HG03354 (cell line): ENCODE data around the gene ATP9A.
"Not testable (repeated sequence)": the region's sequence is repeated elsewhere in the genome, so short reads cannot be mapped to it uniquely, and the experiment has no call there.

ENCODE experiments used
- ATAC-seq: cut with Tn5 transposase; IDR thresholded peaks from one replicate; pipeline ENCODE4 v1.9.1; 2021; ENCODE audit warnings: mild to moderate bottlenecking; ENCODE audit not compliant: unreplicated experiment, poor library complexity, severe bottlenecking

Gene ATP9A

DNA sequence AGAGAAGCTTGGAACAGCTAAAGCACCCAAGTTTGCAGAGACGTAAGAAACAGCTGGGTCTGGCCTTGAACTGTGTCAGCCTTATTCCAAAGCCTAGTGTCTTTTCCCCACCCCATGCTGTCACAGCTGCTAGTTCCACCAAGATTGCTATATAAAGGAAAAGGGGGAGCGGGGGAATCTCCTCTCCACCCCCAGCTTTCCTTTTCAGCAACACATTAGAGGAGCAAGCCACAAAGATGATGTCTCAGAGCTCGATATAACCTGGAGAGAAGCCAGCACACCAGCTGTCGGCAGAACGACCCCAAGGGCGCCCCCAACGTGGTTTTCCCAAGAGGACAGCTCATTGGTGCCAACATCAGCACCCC lies 36.5 kb downstream of the ATP9A start:
- no peak for ATAC-seq

DNA sequence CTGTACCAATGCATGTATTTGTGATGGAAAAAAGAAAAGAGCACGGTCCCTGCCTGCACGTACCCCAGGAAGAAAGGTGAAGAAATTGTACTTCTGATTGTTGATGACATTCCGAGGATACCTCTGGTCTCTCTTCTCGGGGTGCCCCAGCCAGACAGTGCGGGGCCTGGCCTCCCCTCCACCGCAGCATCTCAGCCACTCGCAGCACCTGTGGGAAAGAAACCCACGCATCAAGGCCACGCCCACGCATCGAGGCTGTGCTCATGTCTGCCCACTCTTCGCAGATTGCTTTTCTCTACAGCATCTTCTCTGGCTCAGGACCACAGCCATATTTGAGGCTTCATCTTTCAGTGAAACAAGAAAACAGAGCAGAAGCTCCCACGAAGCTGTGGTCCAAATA lies 38.4 kb downstream of the ATP9A start:
- no peak for ATAC-seq

DNA sequence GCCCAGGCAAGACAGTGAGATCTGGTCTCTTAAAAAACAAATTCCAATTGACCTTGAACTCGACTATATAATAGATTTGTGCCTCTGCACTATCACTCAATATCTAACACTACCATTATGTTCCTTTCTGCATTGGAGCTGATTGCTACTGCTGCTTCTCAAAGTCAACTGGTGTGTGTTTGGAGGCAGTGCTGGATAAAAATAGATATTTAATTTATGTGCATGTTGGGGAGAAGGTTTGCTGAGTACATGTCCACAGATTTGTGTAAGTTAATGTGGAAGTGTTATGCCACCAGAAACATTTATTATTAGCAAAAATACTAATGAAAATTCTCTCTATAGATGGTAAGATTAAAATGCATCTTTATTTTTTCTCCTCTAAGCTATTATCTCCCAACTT lies 39.5 kb downstream of the ATP9A start:
- no peak for ATAC-seq

DNA sequence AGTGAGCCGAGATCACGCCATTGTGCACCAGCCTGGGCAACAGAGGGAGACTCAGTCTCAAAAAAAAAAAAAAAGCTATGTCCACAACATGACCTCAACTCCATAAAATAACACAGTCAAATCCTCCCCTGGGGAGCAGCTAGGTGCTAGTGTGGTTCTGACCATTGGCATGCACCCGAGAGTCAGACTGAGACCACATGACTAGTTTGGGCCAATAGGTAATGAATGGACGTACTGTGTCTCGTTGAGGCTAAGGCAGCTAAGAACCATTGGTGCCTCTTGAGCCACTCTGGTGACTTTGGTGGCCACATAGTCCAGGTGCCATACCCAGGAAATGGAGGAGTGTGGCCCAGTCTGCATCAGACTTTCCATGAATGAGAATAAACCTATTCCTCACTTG lies 40.3 kb downstream of the ATP9A start:
- ATAC-seq = no peak

DNA sequence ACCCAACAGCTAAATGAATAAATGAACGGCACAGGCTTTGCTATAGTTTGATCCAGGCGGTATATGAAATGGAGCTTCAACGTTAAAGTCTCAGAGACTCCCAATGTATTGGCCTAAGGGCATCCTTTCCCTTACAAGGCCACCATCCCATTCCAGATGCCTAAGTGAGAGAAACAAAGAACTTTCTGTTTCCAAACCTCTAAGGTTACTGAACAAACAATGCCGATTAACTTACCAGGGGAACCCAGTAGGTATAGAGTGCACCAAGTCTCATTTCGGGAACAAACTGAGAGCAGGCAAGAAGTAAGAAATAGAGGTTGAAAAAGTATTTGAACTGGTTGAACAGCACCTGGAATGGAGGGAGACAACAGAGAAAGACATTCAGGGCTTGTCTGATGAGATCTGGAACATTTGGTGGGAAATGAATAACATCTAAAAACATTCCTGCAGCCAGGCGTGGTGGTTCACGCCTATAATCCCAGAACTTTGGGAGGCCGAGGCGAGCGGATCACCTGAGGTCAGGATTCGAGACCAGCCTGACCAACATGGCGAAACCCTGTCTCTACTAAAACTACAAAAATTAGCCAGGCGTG lies 42.5 kb downstream of the ATP9A start:
- ATAC-seq = no peak

DNA sequence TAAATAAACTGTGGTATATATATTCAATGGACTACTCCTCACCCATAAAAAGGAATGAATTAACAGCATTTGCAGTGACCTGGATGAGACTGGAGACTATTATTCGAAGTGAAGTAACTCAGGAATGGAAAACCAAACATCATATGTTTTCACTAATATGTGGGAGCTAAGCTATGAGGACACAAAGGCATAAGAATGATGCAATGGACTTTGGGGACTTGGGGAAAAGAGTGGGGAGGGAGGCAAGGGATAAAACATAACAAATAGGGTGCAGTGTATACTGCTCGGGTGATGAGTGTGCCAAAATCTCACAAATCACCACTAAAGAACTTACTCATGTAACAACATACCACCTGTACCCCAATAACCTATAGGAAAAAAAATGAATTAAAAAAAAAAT lies 45.2 kb downstream of the ATP9A start:
- not testable (repeated sequence) for ATAC-seq

DNA sequence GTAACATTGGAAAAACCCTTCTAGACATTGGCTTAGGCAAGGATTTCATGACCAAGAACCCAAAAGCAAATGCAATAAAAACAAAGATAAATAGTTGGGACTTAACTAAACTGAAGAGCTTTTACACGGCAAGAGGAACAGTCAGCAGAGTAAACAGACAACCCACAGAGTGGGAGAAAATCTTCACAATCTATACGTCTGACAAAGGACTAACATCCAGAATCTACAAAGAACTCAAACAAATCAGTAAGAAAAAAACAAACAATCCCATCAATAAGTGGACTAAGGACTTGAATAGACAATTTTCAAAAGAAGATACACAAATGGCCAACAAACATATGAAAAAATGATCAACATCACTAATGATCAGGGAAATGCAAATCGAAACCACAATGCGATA lies 45.9 kb downstream of the ATP9A start:
- ATAC-seq = not testable (repeated sequence)

DNA sequence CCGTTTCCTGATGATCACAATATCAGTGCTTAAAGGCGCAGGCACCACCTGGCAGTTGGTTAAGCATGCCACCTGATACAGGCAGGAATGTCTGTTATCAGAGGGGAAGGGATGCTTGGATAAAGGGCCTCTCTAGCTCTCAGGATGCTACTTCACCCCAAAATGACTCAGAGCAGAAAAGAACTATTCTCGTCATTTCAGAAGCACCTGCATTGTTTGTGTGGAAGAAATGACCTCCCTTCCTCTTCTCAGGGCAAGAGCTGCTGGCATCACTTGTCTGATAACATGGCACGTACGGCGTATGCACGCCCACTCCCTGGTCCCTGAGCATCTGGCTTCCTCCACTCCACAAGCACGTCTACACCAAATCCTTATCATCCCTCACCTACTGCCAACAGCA lies 47.3 kb downstream of the ATP9A start:
- no peak for ATAC-seq

DNA sequence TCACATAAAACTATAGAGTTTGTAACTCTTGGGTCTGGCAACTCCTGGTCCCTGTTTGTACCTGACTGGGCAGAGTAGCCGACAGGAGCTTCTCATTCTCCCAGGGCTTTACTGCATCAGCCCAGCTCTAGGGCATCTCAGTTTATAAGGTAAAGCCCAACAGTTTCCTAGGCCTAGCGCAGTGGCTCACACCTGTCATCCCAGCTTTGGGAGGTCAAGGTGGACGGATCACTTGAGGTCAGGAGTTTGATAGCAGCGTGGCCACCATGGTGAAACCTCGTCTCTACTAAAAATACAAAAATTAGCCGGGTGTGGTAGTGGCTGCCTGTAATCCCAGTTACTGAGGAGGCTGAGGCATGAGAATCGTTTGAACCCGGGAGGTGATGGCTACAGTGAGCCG lies 47.8 kb downstream of the ATP9A start:
- no peak for ATAC-seq

DNA sequence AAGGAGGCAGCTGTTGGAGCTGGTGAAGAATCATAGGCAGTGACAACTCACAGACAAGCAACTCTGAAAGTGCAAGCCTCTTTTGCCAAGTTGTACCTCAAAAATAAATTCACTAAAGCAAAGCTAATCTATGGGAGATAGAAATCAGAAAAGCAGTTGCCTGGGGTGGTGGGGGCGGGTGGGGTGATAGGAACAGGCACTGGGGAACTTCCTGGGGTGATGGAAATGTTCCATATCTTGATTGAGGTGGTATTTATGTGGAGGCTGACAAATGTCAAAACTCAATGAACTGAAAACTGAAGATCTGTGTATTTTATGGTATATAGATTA lies 52.4 kb downstream of the ATP9A start:
- no peak for ATAC-seq

DNA sequence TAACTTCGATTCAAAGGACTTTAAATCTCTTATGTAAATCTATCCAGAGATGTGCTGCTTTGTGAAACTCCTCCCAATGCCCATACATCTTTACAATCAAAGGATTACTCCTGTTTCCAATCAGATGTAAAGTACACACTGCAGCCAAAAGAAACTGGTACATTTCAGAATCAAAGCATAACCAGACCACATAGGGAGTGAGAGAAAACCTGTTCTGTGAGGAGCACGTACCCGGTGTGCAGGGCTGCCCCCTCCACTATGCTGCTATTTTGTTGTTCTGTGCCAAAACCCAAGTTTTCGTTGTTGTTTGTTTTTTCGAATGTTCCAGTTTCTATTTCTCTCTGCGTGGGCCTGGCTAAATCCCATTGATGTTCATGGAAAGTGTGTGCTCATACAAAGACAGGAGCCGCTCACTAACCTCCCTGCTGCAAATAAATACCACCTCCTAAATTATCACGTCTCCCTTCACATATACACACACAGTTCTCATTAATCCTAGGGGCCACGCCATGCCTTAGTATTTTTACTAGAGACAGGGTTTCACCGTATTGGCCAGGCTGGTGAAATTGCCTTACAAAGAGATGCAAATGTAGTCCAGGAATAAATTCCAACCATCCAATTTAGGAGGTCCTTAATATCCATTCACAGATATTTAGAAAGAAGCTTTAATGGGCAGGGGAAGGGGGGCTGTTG lies 52.9 kb downstream of the ATP9A start:
- no peak for ATAC-seq

DNA sequence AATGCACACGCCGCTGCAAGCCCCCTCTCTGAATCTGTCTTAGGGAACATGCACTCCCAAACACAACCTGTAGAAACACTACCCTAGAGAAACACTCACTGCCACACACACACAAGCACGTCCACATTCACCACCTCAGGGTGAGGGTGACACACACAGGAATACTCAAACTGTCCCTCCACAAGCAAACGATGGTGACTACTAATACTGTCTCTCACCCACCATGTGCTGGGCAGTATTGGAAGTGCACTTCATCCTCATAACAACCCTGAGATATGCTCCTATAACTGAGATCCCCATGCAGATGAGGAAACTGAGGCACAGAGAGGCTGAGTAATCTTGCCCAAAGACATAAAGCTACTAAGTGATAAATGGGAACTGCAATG lies 55.0 kb downstream of the ATP9A start:
- no peak for ATAC-seq

DNA sequence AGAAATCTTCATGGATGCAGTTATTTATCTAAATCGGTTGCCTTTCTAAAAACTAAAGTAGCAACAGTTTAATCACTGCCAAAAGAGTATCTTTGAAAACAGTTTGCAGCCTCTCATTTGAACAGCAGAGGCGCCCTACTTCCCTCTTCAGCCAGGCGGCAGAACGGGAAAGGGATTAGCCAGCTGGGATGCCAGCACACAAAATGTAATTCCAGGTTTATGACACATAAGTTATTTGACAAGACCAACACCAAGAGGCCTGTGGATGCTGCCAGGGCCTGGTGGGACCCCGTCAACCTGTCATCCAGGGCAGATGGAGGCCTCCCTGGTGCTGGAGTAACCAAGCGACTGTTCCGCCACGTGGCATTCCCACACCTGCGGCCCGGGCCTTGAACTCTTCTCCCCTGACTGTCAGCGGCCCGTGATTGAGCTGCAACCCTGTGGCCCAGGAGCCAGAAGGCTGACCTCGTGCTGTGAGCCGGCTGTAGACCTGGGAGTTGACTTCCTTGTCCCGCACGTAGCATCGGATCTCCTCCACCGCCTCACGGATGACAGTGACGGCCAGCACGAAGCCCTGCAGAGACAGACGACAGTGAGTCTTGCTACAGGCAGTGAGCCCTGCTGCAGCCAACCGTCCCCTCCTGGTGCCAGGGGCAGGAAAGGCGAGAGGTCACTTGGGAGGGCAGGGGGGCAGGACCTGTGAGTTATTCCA lies 55.5 kb downstream of the ATP9A start:
- ATAC-seq = no peak

DNA sequence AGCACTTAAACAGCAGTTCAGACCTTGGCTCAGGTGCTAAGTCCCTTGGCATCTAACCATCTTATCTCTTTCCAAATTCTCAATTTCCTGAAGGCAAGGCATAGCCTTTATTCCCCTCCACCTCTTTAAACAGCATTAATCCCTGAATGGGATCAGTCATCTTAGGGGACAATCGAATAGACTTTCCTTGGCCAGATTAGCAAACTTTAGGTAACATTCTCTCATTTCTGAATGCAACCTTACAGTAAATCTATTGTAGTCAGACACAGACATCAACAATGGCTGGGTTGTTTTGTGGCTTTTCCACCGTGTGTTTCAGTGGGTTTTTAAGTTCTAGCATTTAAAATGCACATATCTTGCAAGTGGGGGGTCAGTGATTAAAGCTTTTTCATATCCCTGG lies 56.8 kb downstream of the ATP9A start:
- ATAC-seq = no peak

DNA sequence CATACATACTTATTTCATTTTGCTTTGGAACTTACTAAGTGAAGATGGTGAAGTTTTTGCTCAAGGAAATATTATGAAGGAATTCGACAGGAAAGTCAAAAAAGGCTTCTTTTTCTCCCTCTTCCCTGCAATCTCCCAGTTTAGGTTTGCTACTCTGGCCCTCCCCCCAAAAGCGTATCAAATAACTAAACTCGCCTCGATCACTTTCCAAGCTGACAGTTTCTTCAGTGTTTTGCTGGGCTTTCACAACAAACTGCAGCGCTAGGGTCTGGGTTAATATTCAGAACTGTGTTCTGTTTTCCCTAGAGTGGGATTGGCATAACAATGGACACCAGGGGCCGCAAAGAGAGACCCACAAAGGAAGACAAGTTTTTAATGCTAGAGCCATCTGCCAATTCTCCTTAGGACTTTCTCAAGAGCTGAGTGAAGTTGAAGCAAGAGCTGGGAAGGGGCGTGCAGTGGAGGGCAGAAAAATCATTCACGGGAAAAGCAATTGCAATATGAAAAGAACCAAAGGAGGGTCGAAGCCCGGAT lies 57.8 kb downstream of the ATP9A start:
- ATAC-seq = no peak

DNA sequence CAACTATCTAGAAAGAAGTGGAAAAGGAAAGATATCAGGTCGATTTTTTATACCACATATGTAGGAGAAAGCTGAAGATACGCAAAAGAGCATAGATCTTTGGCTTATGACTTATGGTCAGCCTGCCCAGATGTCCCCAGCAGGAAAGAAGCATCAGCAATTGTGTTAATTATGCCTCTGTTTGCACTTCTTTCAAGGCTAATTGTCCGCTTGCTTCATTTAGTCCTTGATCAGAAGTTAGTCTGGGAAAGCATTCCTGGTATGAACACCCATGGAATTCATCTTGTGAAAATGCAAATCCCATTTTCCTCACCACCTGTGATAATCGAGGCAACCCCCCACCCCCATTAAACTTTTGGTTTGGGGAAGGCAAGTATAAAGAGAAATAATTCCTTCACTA lies 62.8 kb downstream of the ATP9A start:
- ATAC-seq = no peak

DNA sequence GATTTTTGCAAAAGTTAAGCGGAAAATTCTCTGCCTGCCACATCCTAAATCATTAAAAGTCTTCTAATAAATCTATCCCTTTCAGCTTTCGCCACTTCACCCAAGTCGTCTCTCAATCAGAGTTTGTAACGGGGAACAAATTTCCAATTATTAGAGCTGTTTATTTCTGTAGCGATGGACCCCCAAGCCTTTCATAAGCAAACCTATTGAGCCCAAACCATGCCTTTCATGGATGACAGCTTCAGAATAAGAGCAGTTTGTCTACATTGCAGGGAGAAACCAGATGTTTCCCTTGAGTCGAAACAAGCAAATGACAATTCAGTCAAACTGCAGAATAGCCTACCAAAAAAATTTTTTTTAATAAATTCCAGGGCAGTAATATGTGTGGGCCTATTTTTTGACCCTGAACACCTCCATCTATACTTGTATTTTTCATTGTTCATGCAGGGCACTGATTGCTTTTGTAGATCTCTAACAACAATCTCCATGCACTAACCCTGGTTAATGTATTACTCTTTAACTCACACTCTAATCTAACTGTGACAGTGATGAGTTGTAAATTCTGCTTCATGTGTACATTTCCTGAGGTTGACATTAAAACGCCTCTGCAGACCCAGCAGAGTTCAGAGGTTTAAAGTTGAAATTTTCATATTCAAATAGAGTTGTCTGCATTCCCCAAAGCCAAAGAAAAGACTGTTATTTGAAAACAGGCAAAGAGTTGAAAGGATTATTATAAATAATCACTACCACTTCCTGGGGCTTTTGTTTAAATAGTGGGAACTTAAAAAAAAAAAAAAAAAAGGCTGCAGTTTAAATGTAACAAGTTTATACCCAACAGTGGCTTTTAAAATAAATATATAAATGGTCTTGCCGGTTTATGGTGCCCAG lies 64.5 kb downstream of the ATP9A start:
- ATAC-seq = peak; percentile 74

DNA sequence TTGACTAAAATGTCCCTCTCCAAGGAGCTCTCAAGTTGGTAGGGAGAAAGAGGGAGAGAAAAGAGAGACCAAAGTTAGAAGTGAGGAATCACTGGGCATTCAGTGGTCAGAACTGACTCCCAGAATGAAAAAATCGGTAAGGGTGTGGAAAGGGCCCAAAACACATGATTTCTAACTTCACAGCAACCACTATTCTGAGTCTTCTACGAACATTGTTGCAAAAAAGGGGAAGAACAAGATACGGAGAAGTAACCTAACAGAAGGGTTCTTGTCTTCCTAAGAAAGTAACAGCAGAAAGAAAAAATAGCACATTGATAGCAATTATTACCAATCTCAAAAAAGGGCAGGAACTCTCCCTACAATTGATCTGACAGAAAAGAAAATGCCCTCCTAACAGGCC lies 65.6 kb downstream of the ATP9A start:
- ATAC-seq = no peak

DNA sequence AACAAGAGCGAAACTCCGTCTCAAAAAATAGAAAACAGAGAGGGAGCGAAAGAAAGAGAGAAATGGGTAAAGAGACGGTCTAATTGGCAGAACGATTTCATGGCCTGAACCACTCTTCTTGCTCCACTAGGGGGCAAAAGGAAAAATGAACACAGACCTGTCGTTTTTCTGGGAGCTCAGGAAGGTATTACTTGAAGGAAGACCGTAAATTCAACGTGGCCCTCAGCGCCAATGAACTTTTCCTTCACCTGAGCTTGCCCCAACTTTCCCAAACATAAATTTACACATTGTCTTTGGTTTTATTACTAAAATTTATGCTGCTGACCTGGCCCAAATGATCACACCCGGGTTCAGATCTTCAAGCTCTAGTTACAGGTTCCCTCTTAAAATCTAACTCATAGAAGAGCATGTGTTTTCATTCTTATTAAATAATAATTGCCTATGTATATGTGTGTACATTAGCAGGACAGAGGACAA lies 67.3 kb downstream of the ATP9A start:
- ATAC-seq = peak; percentile 53

DNA sequence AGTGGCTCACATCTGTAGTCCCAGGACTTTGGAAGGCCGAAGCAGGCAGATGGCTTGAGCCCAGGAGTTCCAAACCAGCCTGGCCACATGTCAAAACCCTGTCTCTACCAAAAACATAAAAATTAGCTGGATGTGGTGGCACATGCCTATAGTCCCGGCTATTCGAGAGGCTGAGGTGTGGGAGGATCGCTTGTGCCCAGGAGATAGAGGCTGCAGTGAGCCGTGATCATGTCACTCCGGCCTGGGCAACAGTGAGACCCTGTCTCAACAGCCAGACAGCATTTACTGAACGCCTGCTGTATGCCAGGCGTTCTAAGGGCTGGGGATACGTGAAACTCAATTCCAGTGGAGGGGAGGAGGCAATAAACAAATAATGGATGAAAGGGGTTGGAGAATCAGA lies 69.9 kb downstream of the ATP9A start:
- ATAC-seq = no peak
